HG02623 (cell line): ENCODE measurements around the gene RCOR2.
"Not testable (repeated sequence)": the region's sequence is repeated elsewhere in the genome, so short reads cannot be mapped to it uniquely, and the experiment has no call there.

Experiments
- ATAC-seq: cut with Tn5 transposase; IDR thresholded peaks from one replicate; pipeline ENCODE4 v1.9.1; 2021; ENCODE audit warnings: moderate library complexity; ENCODE audit not compliant: unreplicated experiment

The RCOR2 gene

GRCh38 chr11:63916837-63917691 is at the start of gene RCOR2:
Gene RCOR2, minus strand, starts transcription at chr11:63917164. Its CDS starts 708 bp downstream, at chr11:63916456.
- no peak for ATAC-seq

DNA sequence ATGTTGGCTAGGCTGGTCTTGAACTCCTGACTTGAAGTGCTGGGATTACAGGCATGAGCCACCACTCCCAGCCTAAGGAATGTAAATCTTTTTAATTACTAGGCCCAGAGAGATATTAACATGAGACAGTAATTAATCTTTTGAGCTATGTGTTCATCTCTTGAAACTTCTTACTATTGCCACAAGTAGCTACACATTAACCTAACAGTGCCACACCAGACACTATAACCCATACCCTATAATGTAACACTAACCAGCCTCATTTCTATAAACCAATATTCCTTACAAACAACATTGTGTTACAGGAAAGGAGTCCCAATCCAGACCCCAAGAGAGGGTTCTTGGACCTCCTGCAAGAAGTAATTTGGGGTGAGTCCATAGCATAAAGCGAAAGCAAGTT is 49.5 kb upstream of the RCOR2 start:
- ATAC-seq, result no peak

DNA sequence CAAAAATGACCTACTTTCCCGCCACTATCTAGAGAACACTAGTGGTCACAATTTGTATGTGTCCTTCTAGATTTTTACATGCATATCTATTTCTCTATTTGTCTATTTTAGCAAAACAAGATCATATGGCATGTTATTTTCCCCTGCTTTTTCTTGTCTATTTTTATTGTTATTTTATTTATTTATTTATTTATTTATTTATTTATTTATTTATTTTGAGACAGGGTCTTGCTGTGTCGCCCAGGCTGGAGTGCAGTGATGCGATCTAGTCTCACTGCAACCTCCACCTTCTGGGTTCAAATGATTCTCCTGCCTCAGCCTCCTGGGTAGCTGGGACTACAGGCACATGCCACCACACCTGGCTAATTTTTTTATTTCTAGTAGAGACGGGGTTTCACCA is 46.9 kb upstream of the RCOR2 start:
- ATAC-seq, result not testable (repeated sequence)

DNA sequence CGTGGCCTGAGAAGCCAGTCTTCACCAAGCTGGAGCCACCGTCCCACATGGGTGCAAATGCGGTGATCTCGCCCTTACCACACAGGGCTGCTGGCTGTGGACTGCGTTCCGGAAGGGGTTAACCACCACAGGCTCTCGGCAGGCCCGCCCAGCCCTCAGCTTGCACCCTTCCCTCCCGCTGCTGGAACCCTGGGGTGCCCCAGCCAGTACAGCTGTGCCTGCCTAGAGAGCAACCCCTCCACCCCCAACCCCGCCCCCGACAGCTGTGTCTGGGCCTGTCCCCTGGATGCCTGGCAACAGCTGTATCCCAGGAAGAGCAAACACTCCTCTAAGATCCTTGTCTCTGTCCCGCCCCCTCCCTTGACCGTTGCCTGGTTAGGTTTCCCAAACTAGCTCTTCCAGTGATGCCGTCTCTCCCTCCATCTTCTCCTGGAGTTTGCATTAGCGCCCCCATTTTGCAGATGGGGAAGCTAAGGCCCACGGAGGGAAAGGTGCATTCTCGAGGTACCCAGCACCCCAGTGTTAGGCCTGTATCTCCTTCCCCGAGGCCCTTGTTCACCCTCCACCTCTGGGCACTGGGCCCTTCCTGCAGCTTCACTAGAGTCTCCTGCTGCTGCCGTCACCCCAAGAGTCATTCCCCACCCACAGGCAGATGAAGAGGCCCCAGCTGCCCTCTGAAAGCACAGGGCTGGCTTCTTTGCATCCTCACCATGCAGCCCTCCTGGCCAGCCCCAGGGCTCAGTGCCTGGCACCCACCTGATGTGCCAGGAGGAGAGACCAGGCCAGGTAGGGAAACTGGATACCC is 44.8 kb upstream of the RCOR2 start:
- no peak for ATAC-seq

DNA sequence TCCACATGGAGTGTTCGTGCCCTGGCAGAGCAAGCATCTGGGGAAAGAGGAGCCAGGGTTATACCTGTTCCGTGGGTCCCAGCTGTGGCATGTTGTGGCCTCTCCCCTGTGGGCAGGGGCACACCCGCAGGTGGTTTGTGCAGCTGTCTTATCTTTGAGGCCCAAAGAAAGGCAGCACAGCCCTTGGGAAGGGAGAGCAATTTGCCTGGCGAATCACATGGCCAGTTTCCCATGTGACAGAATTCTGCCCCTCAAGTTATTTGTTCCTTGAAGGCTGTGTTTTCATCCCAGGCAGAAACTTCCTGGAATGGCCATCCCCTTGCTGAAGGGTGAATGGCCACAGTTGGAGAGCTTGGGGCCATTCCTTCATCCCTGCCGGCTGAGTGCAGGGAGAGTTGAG is 41.0 kb upstream of the RCOR2 start:
- ATAC-seq, result no peak

- no peak for ATAC-seq
These were observed 35.6 kb upstream of the RCOR2 start for GRCh38 chr11:63952570-63952969.

- ATAC-seq, result no peak
These were observed 35.0 kb upstream of the RCOR2 start for GRCh38 chr11:63951779-63952536.

- ATAC-seq, result no peak
These were observed 28.7 kb upstream of the RCOR2 start for GRCh38 chr11:63945477-63946163.

DNA sequence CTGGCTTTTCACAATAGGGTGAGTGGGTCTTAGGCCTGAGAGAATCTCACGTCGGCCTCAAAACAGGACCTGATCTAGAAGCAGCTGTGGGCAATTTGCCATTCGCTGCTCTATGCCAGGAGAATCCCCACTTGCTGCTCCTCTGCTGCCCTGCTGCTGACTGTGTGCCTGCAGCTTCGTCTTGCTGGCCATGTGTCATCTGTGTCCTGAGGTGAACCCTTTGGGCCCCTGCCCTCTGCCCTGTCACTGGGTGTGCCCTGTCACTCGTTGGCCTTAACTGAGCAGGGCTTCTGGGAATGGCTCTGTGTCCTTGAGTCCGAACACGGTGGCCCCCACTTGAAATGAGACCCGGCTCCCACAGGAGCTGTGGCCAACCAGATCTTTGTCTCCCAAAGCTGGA is 28.0 kb upstream of the RCOR2 start:
- no peak for ATAC-seq

DNA sequence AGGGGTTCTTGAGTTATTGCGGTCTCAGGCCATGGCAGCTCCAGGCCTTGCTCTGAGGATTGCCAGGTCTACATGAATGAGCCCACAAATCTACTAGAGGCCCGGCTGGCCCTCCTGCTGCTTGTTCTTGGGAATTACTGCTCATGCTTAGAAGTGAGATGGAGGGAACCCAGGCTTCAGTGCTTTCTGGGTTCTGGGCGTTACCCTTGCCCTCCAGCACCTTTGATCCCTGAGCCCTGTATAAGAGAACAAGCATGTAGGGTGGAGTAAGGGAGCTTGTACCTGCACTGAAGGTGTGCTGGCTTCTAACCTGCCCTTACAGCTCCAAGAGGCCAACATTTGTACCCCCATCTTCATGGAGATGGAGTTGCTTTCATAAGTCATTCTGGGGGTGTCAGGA is 25.8 kb upstream of the RCOR2 start:
- ATAC-seq, result no peak

DNA sequence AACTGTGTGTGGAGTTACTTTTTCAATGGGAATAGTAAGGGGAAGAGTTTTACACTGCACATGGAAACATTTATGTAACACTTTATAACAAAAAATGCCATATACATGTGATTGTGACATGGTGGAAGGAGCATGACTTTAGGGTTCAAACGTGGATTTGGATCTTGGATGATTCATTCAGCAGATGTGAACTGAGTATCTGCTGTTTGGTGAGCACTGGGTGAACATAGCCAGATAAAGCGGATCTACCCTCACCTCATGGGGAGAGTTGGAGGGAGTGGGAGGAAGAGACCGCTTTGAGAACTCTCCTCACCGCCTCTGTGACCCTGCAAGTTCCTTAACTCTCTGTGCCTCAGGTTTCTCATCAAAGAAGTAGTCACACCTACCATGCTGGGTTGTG is 24.9 kb upstream of the RCOR2 start:
- no peak for ATAC-seq

- ATAC-seq, result no peak
These were observed 23.8 kb upstream of the RCOR2 start for GRCh38 chr11:63940786-63941185.

DNA sequence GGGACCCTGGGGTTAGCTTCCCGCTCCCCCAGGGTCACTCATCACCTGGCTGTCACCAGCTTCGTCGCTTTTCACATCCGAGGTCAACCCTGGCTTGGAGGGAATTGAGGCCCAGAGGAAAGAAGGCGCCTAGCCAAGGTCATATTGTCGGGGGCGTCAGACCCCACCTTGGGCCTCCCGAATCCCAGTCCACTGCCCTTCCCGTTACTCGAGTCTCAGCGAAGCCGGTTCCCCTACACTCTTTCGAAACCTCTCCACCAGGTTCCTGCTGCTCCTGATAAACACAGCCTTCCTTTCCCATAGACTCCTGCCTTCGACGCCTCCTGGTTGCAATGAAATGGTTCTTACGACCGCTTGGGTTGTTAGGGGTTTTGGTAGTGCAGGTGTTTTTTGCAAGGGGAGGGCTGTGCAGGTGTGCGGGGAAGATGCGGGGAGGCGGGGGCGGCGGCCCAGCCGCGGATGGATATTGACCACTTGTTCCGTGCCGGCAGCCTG is 22.5 kb upstream of the RCOR2 start:
- no peak for ATAC-seq

DNA sequence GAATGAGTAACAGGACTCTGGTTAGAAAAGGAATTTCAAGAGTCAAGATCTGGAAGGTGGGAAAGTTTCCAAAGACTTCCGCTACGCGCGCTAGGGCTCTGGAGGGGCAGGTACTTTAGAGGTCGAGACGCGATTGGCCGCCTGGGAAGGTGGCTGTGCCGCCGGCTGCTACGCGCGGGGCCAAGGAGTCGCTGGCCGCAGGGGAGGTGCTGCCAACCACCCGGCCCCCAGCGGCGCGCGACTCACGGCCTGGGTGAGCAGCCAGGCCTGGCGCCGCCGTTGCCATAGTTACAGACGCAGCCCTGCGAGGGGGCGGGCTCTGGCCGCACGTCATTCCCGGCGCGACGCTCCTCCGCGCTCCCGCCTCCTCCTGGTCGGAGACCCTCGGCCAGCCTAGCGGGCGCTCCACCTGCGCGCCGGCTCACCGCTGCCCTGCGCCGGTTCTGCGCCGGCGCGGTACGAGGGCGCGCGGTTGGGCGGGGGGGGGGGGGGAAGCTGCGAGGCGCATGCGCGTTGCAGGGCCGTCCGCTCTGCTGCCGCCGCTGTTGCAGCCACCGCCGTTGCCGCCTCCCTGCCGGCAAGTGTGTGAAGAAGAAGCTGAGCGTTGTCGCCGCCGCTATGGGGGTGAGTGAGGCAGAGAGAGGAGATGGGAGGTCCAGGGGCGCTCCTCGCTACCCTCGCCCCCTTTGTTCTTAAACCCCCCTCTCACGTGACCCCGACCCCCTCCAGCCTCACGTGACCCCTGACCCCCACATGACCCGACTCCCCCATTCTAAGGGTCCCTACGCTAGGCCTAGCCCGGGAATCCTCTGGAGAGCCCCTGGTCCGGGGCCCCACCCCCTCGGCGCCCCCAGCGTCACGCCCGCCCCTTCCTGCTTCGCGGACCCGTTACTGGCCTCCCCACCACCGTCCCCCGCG is 21.8 kb upstream of the RCOR2 start, which contains the start of gene NAA40:
TSS of gene NAA40 (plus strand) at position 524 of the 918 bp plus-strand sequence. CDS start at position 619, 95 bp downstream.
- peak; percentile 83 for ATAC-seq

DNA sequence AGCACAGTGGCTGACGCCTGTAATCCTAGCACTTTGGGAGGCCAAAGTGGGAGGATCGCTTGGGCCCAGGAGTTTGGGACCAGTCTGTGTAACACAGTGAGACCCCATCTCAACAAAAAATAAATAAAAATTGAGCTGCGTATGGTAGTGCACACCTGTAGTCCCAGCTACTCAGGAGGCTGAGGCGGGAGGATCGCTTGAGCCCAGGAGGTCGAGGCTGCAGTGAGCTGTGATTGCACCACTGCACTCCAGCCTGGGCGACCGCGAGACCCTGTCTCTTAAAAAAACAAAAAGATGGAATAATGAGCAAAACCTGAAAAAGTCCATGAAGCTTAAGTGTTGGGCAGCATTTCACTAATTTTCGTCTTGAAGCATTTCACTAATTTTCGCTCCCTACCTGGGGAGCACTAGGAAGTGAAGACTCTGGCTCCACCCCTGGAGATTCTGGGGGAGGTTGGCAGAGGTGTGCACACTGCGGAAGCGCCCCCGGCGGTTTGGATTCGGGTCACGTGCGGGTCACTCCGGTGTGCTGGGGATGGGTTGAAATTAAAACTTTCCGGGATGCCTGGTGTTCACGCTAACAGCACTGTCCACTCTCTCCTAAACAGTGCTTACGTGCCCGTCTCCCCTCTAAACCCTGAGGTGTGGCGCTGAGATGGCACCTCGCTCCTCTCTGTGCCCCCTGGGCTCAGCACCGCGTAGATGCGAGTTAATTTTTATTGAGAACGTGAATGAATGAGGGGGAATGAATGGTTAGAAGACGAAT is 20.9 kb upstream of the RCOR2 start:
- ATAC-seq, result peak; percentile 13

- no peak for ATAC-seq
These were observed 16.5 kb upstream of the RCOR2 start for GRCh38 chr11:63933459-63933858.

- no peak for ATAC-seq
These were observed 14.9 kb upstream of the RCOR2 start for GRCh38 chr11:63931876-63932275.

- no peak for ATAC-seq
These were observed 14.1 kb upstream of the RCOR2 start for GRCh38 chr11:63931045-63931444.

DNA sequence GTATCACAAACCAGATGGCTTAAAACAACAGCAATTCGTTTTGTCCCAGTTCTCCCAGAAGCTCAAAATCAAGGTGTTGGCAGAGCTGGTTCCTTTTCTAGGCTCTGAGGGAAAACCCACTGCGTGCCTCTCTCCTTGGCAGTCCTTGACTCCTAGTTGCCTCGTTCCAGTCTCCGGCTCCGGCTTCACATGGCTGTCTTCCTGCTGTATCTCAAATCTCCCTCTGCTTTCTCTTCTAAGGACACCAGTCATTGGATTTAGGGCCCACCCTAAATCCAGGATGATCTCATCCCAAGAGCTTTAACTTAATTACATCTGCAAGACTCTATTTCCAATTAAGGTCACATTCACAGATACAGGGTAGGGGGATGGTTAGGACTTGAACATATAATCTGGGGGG is 12.7 kb upstream of the RCOR2 start:
- ATAC-seq, result no peak
